Stimulated activated CD4-positive, alpha-beta T cell treated with anti-CD3 and anti-CD28 coated beads, Interleukin-4, amount 100 ng/mL, for 24 hours (primary cell): ENCODE data around the gene ATXN2.
"Not testable (repeated sequence)": the region's sequence is repeated elsewhere in the genome, so short reads cannot be mapped to it uniquely, and the experiment has no call there.

ENCODE experiments used
- DNase-seq: peaks from one replicate; pipeline ENCODE4 v3.0.0-alpha.2; 2020

The ATXN2 gene

DNA sequence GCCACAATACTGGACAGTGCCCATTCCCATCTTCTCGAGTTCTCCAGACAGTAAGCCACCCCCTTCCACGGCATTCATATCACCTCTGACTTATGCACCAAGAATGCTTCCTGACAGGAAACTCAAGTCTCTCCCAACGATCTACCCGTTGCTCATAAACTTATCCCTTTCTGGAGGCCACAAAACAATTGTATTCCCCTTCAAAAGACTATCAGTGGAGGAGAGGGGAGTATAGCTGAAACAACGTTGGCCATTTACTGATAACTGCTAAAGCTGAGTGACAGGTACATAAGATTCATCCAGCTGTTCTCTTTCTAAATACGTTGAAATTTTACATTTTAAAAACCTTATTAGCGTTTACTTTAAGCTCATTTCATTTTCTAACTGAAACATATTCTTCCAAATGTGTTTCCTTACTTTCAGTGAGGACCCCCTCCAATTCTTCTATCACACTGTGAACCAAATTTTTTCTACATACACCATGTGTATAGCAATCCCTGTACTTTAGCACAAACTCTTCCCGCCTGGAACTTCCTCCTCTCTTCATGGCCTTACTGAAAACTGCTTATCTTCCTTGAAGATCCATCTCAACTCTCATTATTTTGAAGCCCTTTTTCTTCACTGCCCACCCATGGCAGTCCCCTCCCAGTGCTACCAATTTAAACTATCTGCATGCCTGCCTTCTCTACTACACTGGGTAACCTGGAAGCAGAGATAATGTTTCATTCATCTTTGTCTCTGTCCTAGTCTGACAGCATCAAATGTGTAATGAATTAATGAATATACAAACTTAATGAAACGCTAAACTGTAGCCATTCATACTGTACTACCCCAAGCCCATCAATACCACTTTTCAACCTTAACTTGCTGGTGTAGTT lies 28.8 kb downstream of the ATXN2 start:
- DNase-seq, result no peak

DNA sequence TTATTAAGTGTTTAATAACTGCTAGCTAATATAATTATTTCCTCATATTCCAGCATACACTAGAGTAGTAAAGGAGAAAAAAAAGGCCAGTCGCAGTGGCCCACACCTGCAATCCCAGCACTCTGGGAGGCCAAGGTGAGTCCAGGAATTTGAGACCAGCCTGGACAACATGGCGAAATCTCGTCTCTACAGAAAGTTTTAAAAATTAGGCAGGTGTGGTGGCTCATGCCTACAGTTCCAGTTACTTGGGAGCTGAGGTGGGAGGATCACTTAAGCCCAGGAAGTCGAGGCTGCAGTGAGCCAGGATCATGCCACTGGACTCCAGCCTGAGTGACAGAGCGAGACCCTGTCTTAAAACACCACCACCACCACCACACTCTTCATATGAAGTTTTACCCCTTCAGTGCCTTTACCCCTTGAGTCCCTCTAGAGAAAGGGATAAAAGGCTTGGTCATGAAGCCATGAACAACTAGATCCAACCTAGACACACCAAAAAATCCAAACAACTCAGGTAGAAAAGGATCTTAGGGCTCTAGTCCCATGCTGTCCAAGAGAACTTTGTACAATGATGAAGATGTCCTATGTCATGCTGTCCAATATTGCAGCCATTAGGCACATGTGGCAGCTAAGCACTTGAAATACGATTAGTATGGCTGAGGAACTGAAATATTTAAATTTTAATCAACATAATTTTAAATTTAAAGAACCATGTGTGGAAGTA lies 29.6 kb downstream of the ATXN2 start:
- DNase-seq, result no peak

DNA sequence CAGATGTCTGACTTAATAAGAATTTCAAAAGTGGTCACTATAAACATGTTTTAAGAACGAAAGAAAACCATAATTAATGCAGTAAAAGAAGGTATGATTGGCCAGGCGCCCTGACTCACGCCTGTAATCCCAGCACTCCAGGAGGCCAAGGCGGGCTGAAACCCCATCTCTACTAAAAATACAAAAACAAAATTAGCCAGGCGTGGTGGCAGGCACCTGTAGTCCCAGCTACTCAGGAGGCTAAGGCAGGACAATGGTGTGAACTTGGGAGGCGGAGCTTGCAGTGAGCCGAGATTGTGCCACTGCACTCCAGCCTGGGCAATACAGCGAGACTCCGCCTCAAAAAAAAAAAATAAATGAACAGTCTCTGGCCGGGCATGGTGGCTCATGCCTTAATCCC lies 38.3 kb downstream of the ATXN2 start:
- not testable (repeated sequence) for DNase-seq

DNA sequence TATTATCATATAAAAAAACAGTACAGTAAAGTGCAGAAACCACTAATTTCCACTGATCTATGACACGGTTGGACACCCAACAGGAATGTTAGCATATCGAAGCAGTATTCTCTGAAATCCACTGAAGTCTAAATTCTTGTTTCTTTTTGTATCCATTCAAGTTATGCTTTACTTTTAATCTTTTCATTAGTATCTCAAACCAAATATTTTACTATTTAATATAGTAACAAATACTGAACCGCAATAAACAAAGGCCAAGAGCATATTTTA lies 41.1 kb downstream of the ATXN2 start:
- no peak for DNase-seq

DNA sequence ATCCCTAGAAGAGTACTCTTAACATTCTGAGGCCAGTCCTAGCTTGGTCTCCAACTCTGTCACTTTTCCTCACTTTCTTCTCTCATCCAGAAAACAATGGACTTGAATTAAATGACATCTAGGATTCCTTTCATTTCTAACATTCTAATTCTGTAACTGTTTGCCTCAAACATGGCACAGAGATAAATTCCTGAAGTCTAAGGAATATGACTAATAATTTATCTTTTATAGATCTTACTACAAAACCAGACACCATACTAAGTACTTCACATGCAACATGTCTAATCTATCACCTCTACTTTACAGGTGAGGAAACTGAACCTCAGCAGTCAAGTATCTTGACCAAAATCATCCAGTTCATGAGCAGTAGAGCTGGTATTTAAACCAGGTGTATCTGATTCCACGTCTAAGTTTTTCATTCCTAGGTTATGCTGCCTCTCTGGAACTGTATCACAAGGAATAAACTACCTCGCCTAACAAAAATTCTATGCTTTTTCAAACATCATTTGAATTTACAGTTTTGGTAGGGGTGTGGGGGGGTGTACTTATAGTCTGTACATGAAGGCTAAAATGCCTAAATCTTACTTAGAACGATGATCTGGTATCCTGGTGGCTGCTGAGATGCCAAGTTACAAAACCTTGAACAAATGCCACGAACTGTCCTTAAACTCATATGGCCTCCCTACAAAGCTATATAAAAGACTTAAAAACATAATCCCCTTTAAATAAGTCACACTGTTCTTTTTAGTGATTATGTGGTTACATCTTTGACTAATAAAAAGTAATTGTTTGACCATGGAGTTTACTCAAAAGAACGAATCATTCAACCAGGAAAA lies 41.6 kb downstream of the ATXN2 start:
- no peak for DNase-seq

DNA sequence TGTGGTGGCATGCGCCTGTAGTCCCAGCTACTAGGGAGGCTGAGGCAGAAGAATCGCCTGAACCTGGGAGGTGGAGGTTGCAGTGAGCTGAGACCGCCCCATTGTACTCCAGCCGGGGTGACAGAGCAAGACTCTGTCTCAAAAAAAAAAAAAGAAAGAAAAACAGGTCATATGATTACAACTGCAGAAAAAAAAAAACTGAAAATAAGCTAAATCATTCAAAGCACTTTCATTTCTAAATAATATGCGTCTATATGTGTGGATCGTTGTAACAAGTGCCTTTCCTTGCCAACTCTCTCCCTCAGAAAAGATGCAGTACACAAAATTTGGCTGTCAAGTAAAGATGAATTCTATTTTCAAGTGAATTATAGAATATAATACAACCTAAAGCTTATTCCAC lies 42.4 kb downstream of the ATXN2 start:
- DNase-seq, result no peak

DNA sequence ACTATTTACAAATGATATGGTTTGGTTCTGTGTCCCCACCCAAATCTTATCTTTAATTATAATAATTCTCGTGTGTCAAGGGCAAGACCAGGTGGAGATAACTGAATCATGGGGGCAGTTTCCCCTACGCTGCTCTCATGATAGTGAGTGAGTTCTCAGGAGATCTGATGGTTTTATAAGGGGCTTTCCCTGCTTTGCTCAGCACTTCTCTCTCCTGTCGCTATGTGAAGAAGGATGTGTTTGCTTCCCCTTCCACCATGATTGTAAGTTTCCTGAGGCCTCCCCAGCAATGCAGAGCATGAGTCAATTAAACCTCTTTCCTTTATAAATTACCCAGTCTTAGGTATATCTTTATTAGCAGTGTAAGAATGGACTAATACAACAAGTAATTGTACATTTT lies 43.8 kb downstream of the ATXN2 start:
- not testable (repeated sequence) for DNase-seq

DNA sequence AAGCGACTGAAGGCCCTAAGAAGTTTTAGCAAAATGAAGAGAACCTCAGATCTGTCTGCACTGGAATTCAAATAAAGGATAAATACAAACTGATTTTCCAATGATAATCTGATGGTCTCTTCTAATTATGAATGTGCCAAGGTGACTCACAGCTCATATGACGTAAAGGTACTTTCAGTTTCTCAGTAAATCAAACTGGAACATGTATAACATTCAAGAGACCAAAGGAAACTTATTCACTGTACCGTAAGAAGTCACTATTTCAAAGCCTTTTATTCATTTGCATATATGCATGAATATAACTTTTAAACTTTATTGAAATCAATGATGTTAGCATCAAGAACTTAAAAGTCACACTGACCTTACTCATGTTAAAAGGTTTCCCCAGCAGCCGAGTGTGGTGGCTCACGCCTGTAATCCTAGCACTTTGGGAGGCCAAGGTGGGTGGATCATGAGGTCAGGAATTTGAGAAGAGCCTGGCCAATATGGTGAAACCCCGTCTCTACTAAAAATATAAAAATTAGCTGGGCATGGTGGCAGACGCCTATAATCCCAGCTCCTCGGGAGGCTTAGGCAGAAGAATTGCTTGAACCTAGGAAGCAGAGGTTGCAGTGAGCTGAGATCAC lies 52.2 kb downstream of the ATXN2 start:
- DNase-seq, result peak; percentile 25

DNA sequence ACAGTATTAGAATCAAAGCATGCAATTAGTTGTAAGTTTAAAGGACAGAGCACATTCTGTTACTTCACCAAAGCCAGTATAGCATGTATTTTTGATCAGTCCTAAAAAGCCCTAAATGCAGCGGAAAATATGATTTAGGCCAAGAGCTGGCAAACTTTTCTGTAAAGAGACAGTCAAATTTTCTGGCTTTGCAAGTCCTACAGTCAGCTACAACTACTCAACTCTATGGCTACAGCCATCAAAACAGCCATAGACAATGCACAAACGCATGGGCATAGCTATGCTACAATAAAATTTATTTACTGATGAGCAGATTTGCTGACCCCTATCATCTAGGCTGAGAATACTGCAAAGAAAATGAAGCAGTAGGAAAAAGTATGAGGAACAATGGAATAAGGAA lies 52.9 kb downstream of the ATXN2 start:
- no peak for DNase-seq

DNA sequence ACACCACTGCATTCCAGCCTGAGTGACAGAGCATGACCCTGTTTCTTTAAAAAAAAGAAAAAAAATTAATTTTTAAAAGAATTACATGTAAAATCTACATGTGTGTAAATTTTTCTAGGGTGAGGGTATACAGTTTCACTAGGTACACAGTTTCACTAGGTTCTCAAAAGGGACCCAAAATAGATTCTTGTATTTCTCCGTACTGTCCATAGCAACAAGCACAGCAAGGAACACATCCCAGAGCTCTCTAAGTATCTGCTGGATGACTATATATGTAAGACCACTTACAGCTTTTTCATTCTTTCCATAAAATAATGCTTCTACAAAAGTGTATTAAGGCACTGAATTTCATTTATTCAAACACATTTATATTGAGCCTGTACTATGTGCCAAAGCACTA lies 55.1 kb downstream of the ATXN2 start:
- DNase-seq, result no peak

DNA sequence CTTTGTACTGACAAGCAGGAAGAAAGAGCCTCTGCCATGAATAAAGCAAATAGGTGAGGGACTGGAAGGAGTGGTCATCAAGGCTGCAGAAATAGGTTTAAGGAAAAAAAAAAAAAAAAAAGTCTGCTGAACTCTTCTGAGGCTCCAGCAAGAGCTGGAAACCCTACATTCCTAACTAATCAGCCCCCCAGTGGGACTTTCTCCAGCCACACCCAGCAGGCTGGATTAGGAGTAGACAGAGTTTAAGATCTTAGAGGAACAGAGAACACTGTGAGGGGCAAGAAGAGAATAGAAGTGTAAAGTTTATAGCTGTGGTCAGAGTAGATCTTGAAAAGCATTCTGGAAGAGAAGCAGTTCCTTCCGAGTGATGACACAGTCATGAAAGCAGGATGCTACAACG lies 66.4 kb downstream of the ATXN2 start:
- DNase-seq, result no peak

DNA sequence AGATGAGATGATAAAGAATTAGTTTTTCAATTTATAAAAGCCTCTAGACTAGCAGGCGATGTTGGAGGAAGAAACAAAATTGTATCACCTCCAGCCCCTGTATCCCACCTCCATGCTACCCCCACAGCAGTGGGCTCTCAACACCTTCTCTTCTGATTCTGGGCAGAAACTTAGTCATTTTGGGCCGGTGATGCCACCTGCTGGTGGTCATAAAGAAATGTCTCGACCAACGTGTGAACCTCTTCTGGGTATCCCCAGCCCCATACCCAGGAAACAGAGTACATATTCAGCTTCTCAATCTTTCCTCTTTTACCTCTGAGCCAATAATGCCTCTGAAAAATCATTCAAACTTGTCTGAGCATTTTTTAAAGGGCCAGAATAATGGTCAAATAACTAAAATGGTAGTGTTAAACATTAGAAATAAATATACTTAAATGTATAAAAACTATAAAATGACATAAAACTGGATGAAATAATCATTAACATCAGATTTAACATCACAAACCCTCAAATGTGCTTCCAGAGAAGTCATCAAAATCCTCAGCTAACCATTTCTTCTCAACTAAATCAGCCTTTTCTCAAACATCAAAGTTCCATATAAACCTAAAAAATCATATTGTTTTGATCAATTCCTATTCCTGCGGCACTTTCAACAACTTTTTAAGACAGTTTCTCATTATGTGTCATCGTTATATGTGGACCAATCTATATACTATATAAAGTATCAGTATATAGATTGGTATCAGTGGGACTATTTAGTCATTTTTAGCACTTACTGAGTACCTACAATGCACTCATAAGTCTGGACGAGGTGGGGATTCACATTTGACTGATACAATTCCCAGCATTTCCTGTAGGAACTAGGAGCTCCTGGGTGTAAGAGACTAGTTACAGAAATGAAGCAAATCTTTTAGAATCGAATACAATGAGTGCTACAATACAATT lies 69.4 kb downstream of the ATXN2 start:
- peak; percentile 66 for DNase-seq

DNA sequence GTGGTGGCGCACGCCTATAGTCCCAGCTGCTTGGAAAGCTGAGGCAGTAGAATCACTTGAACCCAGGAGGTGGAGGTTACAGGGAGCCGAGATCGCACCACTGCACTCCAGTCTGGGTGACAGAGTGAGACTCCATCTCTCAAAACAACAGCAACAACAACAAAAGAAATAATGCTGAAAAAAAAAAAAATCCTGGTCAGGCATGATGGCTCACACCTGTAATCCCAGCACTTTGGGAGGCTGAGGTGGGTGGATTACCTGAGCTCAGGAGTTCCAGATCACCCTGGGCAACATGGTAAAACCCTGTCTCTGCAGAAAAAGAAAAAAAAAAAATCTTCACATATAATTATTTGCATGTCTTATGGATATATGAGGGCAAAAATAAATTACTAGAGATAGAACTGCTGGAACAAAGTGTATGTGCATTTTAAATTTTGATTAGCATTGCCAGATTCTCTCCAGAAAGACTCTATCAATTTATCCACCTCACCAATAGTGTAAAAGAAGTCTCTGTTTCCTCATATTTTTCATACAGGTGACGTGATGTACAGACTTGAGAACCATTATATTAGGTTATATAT lies 75.4 kb downstream of the ATXN2 start:
- no peak for DNase-seq

DNA sequence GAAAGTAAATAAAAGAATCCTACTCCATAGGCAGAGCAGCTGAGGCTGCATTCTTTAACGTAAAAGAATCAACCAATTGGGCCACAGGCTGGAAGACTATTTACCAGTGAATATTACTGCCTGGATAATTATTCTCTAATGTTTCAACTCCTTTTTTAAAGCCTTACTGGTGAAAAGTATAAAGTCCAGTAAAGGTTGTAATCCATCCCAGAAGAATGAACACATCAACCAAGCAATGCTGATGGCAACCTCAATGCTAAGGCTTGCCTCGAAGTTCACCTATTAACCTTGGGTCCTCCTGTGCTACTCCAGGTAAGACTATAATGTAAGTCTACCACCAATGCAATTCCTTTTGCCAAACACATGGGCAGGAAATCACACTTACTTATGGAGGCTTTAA lies 77.3 kb downstream of the ATXN2 start:
- no peak for DNase-seq

DNA sequence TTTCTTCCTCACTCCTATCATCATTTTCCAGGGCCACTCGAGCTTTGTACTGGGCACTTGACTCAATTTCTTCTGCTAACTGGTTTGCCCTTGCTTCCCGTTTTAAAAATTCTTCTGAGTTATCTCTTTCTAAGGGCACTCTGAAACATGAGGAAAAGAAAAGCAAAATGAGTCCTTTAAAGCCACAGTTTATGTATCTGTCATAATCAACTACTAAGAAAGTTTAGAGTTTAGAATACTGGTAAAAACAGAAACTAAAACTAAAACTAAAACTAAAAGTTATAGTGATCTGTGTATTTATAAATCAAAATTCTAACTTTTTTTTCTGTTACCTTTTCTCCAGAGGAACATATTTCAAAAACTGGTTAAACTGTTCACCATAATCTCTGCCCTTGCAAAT lies 79.2 kb downstream of the ATXN2 start:
- DNase-seq, result no peak

DNA sequence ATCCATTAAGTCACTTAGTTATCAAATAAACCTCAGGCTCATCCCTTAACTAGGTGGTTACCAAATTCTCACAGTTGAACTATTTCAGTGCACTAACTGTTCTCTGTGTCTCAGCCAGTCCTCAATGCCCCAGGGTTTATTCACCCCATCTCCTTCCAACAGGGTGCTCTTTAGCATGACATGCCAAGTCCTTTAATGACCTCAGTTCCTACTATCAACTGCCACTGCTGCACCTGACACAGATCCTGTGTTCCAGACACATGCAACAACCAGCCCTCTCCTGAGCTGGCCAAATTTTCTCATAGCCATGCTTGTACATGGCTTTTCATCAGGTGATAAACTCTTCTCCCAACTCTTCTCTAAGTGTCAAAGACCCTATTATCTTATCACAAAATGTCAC lies 80.0 kb downstream of the ATXN2 start:
- DNase-seq, result no peak

DNA sequence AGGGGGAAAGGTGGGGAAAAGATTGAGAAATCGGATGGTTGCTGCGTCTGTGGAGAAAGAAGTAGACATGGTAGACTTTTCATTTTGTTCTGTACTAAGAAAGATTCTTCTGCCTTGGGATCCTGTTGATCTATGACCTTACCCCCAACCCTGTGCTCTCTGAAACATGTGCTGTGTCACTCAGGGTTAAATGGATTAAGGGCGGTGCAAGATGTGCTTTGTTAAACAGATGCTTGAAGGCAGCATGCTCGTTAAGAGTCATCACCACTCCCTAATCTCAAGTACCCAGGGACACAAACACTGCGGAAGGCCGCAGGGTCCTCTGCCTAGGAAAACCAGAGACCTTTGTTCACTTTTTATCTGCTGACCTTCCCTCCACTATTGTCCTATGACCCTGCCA lies 91.4 kb downstream of the ATXN2 start:
- DNase-seq, result not testable (repeated sequence)

DNA sequence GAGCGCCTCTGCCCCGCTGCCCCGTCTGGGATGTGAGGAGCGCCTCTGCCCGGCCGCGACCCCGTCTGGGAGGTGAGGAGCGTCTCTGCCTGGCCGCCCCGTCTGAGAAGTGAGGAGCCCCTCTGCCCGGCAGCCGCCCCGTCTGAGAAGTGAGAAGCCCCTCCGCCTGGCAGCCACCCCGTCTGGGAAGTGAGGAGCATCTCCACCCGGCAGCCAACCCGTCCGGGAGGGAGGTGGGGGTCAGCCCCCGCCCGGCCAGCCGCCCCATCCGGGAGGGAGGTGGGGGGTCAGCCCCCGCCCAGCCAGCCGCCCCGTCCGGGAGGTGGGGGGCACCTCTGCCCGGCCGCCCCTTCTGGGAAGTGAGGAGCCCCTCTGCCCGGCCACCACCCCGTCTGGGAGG lies 91.9 kb downstream of the ATXN2 start:
- not testable (repeated sequence) for DNase-seq

DNA sequence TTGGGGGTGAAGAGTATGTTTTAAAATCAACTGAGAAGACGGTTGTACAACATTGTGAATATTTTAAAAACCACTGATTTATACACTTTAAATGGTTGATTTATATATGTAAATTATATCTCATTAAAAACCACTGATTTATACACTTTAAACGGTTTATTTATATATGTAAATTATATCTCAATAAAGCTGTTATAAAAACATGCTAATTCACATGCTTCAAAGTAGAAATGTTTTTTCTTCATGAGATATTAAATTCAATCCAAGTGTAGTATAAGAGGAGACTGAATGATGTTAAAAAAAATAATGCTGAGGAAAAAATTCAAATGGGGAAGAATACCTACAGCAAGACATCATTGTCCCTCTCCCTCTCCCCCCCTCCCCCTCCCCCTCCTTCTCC lies 92.9 kb downstream of the ATXN2 start:
- DNase-seq, result no peak

DNA sequence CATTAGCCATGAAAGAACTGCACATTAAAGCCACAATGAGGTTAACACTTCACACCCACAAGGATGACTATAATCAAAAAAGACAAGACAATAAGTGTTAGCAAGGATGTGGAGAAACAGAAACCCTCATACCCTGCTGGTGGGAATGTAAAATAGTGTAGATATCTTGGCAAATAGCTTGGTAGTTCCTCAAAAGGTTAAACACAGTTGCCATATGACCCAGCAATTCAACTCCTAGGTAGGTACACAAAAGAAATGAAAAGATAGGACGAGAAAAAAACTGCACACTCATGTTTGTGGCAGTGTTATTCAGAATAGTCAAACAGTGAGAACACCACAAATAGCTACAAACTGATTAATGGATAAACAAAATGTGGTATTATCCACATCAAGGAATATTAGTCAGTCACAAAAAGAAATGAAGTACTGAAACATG lies 93.5 kb downstream of the ATXN2 start:
- DNase-seq, result no peak

DNA sequence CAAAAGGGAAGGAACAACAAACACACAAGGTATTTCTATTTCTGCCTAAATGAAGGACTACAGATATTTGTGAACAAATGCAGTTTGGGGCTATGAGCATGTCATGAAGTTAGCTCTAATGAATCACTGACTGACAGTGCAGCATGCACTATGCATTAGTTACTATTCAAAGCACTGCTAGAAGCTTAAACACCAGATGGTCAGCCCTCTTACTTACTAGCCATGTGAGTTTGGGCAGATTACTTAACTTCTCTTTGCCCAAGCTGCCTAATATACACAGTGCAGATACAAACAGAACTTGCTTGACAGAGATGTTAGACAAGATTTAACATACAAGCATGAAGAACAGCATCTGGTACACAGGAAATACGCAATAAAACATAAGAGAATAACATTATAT lies 96.0 kb downstream of the ATXN2 start:
- no peak for DNase-seq

DNA sequence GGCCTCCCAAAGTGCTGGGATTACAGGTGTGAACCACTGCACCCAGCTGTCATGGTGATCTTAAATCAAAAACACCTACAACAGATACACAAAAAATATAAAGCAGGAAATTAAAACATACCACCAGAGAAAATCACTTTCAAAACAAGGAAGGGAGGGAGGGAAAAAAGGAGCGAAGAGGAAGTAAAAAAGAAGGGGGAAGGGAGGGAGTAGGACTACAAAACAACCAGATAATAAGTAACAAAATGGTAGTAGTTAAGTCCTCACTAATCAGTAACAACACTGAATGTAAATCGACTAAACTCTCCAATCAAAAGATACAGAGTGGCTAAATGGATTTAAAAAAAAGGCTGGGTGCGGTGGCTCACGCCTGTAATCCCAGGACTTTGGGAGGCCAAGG lies 104.4 kb downstream of the ATXN2 start:
- no peak for DNase-seq
